22Rv1 (cell line): Measurements from ENCODE around the gene AKAP6.

Experiments used
- ZFX ChIP-seq: fragments of 450-650 bp; IDR thresholded peaks from 2 replicates; pipeline ENCODE4 v1.6.1; 2017; ENCODE audit warnings: antibody characterized with exemption, borderline replicate concordance
- TF ChIP-seq, protein P1 (sequence below): fragments of 450-650 bp; IDR thresholded peaks from 2 replicates; pipeline ENCODE4 v1.5.1; 2017; ENCODE audit warnings: mild to moderate bottlenecking

DNA sequence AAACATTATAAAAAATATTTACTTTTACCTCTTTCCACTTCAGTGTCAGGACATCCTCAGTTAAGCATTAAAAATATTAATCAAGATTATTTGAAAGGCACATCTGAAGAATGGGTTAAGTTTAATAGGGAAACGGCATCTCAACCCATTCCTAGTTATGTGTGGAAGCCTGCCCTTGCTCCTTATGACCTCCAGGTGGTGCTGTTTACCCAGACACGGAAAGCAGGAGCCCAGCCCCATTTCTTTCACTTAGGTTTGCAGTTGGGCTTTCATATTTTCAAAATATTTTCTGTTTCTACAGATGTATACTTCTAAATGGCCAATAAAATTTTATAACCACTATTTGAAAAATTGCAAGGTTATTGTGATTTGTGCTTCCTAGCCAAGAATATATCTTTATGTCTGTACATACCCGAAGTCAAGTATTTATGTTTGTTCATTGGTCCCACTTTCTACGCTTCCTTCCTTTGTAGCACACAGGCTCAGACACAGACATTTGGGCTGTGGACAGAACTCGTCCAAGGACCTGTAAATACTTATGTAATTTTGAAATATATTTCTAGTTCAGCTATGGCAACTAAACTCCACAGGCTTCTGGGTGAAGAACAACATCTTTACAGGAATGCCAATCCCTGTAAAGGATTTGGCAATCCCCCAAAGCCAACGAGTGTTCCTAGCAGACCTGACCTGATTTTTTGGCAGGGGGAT lies 247.1 kb downstream of the AKAP6 start:
- TF ChIP-seq, protein P1, sequence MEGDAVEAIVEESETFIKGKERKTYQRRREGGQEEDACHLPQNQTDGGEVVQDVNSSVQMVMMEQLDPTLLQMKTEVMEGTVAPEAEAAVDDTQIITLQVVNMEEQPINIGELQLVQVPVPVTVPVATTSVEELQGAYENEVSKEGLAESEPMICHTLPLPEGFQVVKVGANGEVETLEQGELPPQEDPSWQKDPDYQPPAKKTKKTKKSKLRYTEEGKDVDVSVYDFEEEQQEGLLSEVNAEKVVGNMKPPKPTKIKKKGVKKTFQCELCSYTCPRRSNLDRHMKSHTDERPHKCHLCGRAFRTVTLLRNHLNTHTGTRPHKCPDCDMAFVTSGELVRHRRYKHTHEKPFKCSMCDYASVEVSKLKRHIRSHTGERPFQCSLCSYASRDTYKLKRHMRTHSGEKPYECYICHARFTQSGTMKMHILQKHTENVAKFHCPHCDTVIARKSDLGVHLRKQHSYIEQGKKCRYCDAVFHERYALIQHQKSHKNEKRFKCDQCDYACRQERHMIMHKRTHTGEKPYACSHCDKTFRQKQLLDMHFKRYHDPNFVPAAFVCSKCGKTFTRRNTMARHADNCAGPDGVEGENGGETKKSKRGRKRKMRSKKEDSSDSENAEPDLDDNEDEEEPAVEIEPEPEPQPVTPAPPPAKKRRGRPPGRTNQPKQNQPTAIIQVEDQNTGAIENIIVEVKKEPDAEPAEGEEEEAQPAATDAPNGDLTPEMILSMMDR, result peak; percentile 89
- no peak for TF ChIP-seq ZFX
